Loucy (cell line): ENCODE measurements around the gene FBXL15.

ENCODE experiments used
- H2AFZ ChIP-seq: fragments of 200-600 bp; sonication (generic); 2 replicates; pipeline ENCODE4 v1.6.0; 2016; ENCODE audit warnings: antibody characterized with exemption, mild to moderate bottlenecking, low read length, moderate library complexity
- H3F3A ChIP-seq: fragments of 200-600 bp; 2 replicates; pipeline ENCODE4 v1.6.0; 2016; ENCODE audit warnings: antibody characterized with exemption, low read depth, mild to moderate bottlenecking
- H3K27me3 ChIP-seq: fragments of 200-600 bp; sonication (generic); 2 replicates; pipeline ENCODE4 v1.6.1; 2014; ENCODE audit warnings: low read length, mild to moderate bottlenecking; ENCODE audit not compliant: insufficient read depth, poor library complexity, severe bottlenecking
- H3K36me3 ChIP-seq: fragments of 200-600 bp; sonication (generic); 2 replicates; pipeline ENCODE4 v1.6.1; 2016; ENCODE audit warnings: low read length; ENCODE audit not compliant: insufficient read depth
- H3K4me1 ChIP-seq: fragments of 200-600 bp; sonication (generic); 2 replicates; pipeline ENCODE4 v1.5.1; 2014; ENCODE audit warnings: low read length, mild to moderate bottlenecking; ENCODE audit not compliant: insufficient read depth, poor library complexity, severe bottlenecking
- H3K4me2 ChIP-seq: fragments of 200-600 bp; sonication (generic); 2 replicates; pipeline ENCODE4 v1.6.0; 2014; ENCODE audit warnings: antibody characterized with exemption, low read length, low read depth, mild to moderate bottlenecking; ENCODE audit not compliant: poor library complexity, severe bottlenecking
- H3K4me3 ChIP-seq: fragments of 200-600 bp; sonication (generic); 2 replicates; pipeline ENCODE4 v1.5.1; 2014; ENCODE audit warnings: low read length, mild to moderate bottlenecking, mixed read lengths; ENCODE audit not compliant: poor library complexity, severe bottlenecking
- H3K79me2 ChIP-seq: fragments of 200-600 bp; sonication (generic); 2 replicates; pipeline ENCODE4 v1.6.1; 2014; ENCODE audit warnings: low read length; ENCODE audit not compliant: insufficient read depth
- H3K9ac ChIP-seq: fragments of 200-600 bp; sonication (generic); 2 replicates; pipeline ENCODE4 v1.6.0; 2014; ENCODE audit warnings: mild to moderate bottlenecking, low read depth, low read length, moderate library complexity; ENCODE audit not compliant: poor library complexity, severe bottlenecking
- H3K9me2 ChIP-seq: fragments of 200-600 bp; sonication (generic); replicated peaks from 2 replicates; pipeline ENCODE4 v1.6.1; 2016; ENCODE audit warnings: low read depth, low read length, mixed read lengths
- H3K9me3 ChIP-seq: fragments of 200-600 bp; sonication (generic); 2 replicates; pipeline ENCODE4 v1.6.1; 2014; ENCODE audit warnings: mild to moderate bottlenecking, antibody characterized with exemption, low read length, low read depth; ENCODE audit not compliant: insufficient read depth
- H4K20me1 ChIP-seq: fragments of 200-600 bp; sonication (generic); 2 replicates; pipeline ENCODE4 v1.6.0; 2014; ENCODE audit warnings: antibody characterized with exemption, low read length, mild to moderate bottlenecking; ENCODE audit not compliant: insufficient read depth, poor library complexity, severe bottlenecking
- EZH2phosphoT487 ChIP-seq: fragments of 200-600 bp; IDR thresholded peaks from 2 replicates; pipeline ENCODE4 v1.6.1; 2018; ENCODE audit warnings: antibody characterized with exemption, mild to moderate bottlenecking, moderate library complexity, borderline replicate concordance
- TF ChIP-seq, protein P1 (sequence below): fragments of 200-600 bp; sonication (generic); conservative IDR thresholded peaks from 2 replicates; pipeline ENCODE4 v1.5.1; 2014; ENCODE audit warnings: mild to moderate bottlenecking, antibody characterized with exemption, low read length

Gene FBXL15

DNA sequence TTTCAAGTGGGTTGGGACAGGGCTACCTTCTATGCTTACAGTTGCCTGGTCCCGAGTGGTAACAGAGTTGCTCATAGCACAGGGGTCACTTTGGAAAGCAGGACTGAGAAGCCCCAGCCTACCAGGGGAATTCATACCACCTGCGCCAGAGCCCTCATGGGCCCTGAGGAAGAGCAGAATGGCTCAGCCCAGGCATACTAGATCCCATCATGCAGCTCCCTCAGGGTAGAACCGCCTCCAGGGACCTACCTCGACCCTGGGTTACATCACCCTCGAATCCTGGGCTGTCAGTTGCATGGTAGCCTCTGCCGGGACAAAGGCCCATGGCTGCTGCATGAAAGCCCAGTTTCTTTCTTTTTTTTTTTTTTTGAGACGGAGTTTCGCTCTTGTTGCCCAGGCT, 8.8 kb downstream of the FBXL15 start:
- H3K4me1 ChIP-seq, result peaks cover 6% of the 10 kb centered on the region
- H3K36me3 ChIP-seq, result no peaks in the 10 kb centered on the region
- no peaks in the 10 kb centered on the region for H3F3A ChIP-seq
- peaks cover 18% of the 10 kb centered on the region for H3K79me2 ChIP-seq
- H3K9me2 ChIP-seq, result no peaks in the 10 kb centered on the region
- no peak overlapping the region for H2AFZ ChIP-seq
- H3K4me3 ChIP-seq, result no peak overlapping the region
- H4K20me1 ChIP-seq, result no peaks in the 10 kb centered on the region
- H3K27me3 ChIP-seq, result no peaks in the 10 kb centered on the region
- TF ChIP-seq, protein P1, sequence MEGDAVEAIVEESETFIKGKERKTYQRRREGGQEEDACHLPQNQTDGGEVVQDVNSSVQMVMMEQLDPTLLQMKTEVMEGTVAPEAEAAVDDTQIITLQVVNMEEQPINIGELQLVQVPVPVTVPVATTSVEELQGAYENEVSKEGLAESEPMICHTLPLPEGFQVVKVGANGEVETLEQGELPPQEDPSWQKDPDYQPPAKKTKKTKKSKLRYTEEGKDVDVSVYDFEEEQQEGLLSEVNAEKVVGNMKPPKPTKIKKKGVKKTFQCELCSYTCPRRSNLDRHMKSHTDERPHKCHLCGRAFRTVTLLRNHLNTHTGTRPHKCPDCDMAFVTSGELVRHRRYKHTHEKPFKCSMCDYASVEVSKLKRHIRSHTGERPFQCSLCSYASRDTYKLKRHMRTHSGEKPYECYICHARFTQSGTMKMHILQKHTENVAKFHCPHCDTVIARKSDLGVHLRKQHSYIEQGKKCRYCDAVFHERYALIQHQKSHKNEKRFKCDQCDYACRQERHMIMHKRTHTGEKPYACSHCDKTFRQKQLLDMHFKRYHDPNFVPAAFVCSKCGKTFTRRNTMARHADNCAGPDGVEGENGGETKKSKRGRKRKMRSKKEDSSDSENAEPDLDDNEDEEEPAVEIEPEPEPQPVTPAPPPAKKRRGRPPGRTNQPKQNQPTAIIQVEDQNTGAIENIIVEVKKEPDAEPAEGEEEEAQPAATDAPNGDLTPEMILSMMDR, result no peak
- TF ChIP-seq EZH2phosphoT487, result no peak
- no peak overlapping the region for H3K4me2 ChIP-seq
- H3K9me3 ChIP-seq, result no peaks in the 10 kb centered on the region
- no peak overlapping the region for H3K9ac ChIP-seq

DNA sequence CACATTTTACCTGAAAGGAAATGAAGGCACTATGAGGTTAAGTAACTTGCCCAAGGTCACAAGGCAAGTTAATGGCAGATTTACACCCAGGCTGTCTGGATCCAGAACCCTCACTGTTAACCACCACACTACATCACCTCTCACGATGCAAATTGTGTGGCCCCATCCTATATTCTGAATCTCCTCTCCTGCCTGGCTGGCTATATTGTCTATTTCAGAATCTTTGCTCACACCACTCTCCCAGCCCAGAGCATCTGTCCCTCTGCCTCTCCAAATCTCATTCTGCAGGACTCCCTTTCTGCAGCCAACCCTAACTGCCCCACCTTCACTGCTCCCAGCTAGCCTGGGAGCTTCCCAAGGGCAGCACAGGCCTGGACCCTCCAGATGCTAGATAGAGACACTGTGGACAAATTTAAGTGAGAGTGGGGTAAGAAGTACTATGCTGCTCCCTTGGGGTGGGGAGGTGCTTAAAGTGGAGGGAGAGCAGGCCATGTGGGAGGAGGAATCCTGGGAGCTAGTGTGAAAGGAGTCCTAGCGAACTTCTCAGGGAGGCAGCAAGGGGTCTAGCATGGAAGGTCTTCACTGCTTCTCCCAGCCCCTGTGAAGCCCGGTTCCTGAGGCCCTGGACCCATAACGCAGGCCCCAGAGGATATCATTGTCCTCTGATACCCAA, 11.0 kb downstream of the FBXL15 start:
- H3K9me2 ChIP-seq, result no peaks in the 10 kb centered on the region
- no peaks in the 10 kb centered on the region for H3F3A ChIP-seq
- peak overlapping the region; percentile 93 for H3K4me2 ChIP-seq
- no peaks in the 10 kb centered on the region for H3K36me3 ChIP-seq
- peaks cover 18% of the 10 kb centered on the region for H3K79me2 ChIP-seq
- peaks cover 6% of the 10 kb centered on the region for H3K4me1 ChIP-seq
- no peaks in the 10 kb centered on the region for H4K20me1 ChIP-seq
- peak overlapping the region; percentile 96 for H3K9ac ChIP-seq
- H3K27me3 ChIP-seq, result no peaks in the 10 kb centered on the region
- H3K4me3 ChIP-seq, result peak overlapping the region; percentile 91
- no peaks in the 10 kb centered on the region for H3K9me3 ChIP-seq
- H2AFZ ChIP-seq, result peak overlapping the region; percentile 76
- TF ChIP-seq, protein P1, result no peak
- TF ChIP-seq EZH2phosphoT487, result no peak

DNA sequence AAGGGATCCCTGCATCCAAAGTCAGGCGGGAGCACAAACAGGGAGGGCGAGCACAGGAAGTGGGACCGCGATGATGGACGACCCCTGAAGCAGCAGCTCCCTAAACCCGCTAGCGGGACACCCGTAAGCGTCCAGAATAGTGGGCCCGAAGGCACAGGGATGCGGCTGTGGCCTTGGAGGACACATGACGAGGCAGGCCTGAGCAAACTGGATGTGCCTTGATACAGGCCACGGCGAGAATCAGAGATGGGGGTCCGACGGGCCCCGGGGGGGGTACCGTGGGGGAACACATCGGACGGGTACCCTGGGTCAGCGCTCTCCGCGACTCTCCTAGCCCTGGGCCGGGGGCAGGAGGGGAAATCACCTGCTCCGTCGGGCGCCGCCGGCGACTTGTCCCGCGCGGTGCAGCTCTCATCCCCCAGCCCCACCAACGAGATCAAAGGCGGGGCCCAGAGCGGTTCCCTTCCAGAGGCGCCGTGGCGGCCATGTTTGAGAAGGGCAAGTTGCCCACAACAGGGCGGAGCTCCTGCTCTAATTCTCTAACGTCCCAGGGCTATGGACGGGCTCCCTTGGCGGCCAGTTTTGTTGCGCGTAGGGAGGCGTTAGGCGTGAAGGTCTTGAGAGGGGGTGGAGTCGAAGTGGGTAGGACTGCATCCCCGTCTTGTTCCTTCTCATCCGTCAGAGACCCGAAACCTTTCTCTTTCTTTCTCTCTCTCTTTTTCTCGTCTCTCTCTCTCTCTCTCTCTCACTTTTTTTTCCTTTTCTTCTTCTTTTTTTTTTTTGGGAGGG, 11.7 kb downstream of the FBXL15 start, which contains the start of gene CUEDC2:
Gene CUEDC2, minus strand, starts transcription at position 413 of the 789 bp plus-strand sequence. CDS start 7,386 bp downstream, outside the sequence.
- Histone ChIP-seq H3K4me3 (peak within 1 kb of the TSS; percentile 91), H3K4me1 (peaks cover 6% of the 10 kb centered on the region), H3K36me3 (no peaks in the 10 kb centered on the region), H3F3A (no peaks in the 10 kb centered on the region), H3K9ac (peak within 1 kb of the TSS; percentile 96), H3K4me2 (peak within 1 kb of the TSS; percentile 93), H3K79me2 (peaks cover 18% of the 10 kb centered on the region), H2AFZ (peak within 1 kb of the TSS; percentile 91), H4K20me1 (no peaks in the 10 kb centered on the region), H3K9me2 (no peaks in the 10 kb centered on the region), H3K27me3 (no peaks in the 10 kb centered on the region), H3K9me3 (no peaks in the 10 kb centered on the region)
- TF ChIP-seq, protein P1, result 0 out of 2 replicates have a peak, but pooled peaks have one; percentile 10
- no peak for TF ChIP-seq EZH2phosphoT487
